GM12865 (cell line): ENCODE data around the gene MPI.

Experiments used
- DNase-seq: peaks from one replicate; pipeline ENCODE4 v3.0.0; 2010; ENCODE audit warnings: low read depth
- H3K4me3 ChIP-seq: 2 replicates; pipeline ENCODE4 v1.5.1; 2011; ENCODE audit warnings: mild to moderate bottlenecking, low read depth, low read length, control low read depth
- TF ChIP-seq, protein P1 (sequence below): IDR thresholded peaks from 2 replicates; pipeline ENCODE4 v1.5.1; 2011; ENCODE audit warnings: low read length, control low read depth, low read depth, inconsistent platforms; ENCODE audit not compliant: insufficient read depth; ENCODE audit errors: missing control alignments

MPI gene, protein sequence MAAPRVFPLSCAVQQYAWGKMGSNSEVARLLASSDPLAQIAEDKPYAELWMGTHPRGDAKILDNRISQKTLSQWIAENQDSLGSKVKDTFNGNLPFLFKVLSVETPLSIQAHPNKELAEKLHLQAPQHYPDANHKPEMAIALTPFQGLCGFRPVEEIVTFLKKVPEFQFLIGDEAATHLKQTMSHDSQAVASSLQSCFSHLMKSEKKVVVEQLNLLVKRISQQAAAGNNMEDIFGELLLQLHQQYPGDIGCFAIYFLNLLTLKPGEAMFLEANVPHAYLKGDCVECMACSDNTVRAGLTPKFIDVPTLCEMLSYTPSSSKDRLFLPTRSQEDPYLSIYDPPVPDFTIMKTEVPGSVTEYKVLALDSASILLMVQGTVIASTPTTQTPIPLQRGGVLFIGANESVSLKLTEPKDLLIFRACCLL

DNA sequence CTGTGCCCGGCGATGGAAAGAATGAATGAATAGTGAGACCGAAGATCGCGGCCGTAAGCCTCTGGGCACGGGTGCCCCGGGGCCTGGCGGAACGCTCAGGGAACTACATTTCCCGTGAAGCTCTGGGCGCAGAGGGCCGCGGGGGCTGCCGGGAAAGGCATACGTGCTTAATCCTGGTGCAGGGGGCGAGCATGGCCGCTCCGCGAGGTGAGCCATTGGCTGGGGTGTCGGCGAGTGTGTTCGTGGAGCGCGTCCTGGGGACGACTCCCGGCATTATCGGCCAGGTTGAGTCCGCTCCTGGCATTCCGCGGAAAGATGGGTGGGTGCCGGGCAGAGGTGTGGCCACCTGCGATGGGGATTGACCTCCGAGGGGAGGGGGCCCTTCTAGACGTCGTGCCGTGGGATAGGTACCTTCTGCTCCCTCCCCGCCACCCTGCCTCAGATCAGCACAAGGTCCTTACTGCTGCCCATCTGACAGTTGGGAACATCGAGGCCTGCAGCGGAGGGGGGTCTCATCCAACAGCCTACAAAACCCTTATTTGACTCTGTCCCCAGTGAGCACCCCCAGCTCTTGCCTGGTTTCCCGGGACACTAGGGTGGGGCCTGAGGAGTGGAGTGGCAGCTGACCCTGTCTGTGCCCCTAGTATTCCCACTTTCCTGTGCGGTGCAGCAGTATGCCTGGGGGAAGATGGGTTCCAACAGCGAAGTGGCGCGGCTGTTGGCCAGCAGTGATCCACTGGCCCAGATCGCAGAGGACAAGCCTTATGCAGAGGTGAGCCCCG lies at the start of gene MPI:
MPI (plus strand) TSS at position 160 of the 782 bp plus-strand sequence; CDS start at position 192, 32 bp downstream.
- peak; percentile 87 for DNase-seq
- TF ChIP-seq, protein P1, sequence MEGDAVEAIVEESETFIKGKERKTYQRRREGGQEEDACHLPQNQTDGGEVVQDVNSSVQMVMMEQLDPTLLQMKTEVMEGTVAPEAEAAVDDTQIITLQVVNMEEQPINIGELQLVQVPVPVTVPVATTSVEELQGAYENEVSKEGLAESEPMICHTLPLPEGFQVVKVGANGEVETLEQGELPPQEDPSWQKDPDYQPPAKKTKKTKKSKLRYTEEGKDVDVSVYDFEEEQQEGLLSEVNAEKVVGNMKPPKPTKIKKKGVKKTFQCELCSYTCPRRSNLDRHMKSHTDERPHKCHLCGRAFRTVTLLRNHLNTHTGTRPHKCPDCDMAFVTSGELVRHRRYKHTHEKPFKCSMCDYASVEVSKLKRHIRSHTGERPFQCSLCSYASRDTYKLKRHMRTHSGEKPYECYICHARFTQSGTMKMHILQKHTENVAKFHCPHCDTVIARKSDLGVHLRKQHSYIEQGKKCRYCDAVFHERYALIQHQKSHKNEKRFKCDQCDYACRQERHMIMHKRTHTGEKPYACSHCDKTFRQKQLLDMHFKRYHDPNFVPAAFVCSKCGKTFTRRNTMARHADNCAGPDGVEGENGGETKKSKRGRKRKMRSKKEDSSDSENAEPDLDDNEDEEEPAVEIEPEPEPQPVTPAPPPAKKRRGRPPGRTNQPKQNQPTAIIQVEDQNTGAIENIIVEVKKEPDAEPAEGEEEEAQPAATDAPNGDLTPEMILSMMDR: no peak
- peak within 1 kb of the TSS; percentile 94 for H3K4me3 ChIP-seq

DNA sequence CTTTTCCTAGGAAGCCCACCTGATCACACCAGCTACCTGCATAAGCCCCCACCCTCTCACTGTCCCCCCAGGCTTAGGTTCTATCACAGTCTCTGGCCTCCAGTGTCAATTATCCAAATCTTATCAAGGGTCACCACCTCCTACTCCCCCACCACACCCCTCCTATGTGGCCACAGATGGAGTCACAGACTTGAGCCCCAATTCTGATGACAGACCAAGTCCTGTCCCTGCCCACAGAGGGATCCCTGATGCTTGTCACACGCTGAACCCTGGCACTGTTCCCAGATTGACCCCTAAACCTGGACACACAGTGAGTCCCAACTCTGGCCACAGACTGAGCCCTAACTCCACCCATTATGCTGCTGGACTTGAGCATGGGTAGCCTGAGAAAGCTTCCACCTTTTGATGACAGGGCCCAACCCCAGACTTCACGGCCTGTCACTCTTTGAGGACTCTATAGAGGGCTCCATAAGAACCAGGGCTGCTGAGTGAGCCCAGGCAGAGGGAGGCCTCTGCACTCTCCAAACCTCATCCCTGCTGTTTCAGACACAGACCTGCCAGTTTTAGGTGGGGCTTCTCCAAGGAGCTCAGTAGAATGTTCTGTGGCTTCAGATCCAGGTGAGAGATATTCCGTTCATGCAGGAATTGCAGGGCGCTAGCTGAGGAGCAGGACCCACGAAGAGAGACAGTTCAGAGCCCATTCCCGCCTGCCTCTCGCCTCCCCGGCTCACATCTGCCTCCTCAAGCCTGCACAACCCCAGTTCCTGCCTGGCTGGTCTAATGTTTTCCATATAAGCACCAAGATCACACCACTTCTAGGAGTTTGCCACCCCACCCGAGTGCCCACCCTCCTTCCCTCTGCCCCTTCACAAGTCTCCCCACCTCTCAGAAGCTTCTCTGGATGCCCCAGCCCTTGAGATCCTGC lies 48.7 kb upstream of the MPI start:
- H3K4me3 ChIP-seq: no peak overlapping the region
- DNase-seq: no peak
- TF ChIP-seq, protein P1: no peak

DNA sequence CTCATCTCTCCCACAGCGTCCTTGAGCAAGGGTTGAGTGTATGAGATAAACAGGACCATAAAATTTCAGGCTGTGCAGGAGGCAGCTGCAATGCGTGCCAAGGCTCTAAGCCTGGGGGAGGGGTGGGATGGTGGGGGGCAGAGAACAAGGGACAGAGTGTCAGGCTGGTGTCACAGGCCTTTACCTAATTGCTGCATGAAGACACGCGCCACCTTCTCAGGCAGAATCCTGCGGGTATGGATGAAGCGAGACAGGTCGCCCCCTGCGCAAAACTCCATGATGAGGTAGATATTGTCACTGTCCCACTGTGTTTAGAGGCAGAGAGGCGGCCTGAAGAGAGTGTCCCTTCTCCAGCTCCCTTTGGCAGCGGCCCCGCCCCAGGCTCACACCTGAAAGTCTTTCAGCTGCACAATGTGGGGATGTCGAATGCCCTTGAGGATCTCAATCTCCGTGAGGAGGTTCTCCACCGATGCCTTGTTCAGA lies 47.9 kb upstream of the MPI start:
- DNase-seq: no peak
- TF ChIP-seq, protein P1: no peak
- H3K4me3 ChIP-seq: peak overlapping the region; percentile 93

DNA sequence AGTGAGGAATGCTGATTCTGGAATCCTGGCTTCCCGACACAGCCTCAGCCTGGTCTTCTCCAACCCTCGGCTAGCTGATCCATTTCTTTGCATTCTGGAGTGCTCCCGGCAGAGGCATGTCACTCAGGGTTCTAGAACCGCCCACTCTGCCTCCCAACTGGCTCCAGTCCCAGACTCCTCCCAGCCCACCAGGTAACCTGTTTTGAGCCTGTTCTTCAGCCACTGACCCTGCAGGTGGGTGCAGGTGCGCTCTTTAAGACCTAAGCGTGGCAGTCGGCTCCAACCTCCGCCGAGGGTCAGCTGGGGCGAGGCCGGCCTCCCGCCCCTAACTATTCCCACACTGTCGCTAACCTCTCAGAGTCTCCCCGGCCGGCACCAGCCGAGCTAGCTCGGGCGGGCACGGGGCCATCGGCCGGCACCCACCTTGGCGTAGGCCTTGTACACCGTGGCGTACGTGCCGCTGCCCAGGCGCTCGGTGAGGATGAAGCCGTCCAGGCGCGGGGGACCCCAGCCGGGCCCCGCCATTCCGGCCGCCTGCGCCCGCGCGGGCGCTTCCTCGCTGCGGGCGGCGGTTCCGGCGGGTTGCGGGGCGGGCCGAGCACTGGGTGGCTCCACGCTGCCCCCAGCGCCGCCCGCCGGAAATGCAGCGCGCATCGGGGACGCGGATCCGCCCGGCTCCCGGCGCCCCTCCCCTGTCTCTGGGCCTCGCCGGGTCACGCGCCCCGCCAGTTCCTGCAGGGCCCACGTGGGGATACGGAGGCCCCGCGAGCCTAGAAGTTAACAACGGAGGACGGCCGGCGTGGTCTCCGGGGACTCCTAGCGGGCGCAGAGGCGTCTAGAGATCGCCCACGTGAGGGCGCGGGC lies 47.0 kb upstream of the MPI start, which contains the start of gene ULK3:
ULK3 (minus strand) TSS at position 576 of the 864 bp plus-strand sequence; CDS start at position 525, 51 bp downstream.
- peak; percentile 94 for DNase-seq
- TF ChIP-seq, protein P1: peak; percentile 69
- peak within 1 kb of the TSS; percentile 93 for H3K4me3 ChIP-seq

DNA sequence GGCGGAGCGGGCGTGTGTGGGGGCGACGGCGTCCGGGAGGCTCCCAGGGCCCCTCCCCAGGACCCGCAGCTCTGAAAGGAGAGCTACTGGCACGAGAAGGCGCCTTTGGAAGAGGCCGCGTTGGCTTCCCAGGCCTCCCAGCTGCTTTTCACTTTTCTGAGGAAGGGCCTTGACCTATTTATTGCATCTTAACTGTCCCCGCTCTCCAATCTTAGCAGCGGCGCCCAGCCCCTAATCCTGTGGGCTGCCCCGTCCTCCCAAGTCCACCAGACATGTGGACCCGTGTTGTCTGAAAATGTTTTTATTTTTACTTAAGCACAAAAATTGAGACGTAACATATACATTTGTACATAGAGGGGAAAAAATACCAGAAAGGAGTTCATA lies 46.4 kb upstream of the MPI start:
- TF ChIP-seq, protein P1: no peak
- peak overlapping the region; percentile 49 for H3K4me3 ChIP-seq
- DNase-seq: no peak
